NB4 (cell line): ENCODE results near the gene STN1.

ENCODE experiments used
- CTCF ChIP-seq: IDR thresholded peaks from one replicate; pipeline ENCODE4 v1.5.1; 2012; ENCODE audit warnings: low read depth, low read length
- MAX ChIP-seq: IDR thresholded peaks from 2 replicates; pipeline ENCODE4 v1.6.1; 2011; ENCODE audit warnings: low read depth, low read length
- POLR2A ChIP-seq: IDR thresholded peaks from 2 replicates; pipeline ENCODE4 v1.6.1; 2011; ENCODE audit warnings: mild to moderate bottlenecking; ENCODE audit not compliant: insufficient read length; ENCODE audit errors: extremely low read depth

- TF ChIP-seq CTCF (no peak), MAX (no peak), POLR2A (no peak)
Observed at GRCh38 chr10:103854686-103855391, 63.1 kb downstream of the STN1 start.
